Stimulated activated CD8-positive, alpha-beta memory T cell treated with anti-CD3 and anti-CD28 coated beads, Interleukin-2, amount 100 ng/mL, for 48 hours (primary cell): ENCODE measurements around the gene TYSND1.
"Not testable (repeated sequence)": the region's sequence is repeated elsewhere in the genome, so short reads cannot be mapped to it uniquely, and the experiment has no call there.

Source experiments
- DNase-seq, 2 donors: peaks; one replicate each; pipeline ENCODE4 v3.0.0-alpha.2; 2020; ENCODE audit warnings: low read depth in 2 of 2

Gene TYSND1

DNA sequence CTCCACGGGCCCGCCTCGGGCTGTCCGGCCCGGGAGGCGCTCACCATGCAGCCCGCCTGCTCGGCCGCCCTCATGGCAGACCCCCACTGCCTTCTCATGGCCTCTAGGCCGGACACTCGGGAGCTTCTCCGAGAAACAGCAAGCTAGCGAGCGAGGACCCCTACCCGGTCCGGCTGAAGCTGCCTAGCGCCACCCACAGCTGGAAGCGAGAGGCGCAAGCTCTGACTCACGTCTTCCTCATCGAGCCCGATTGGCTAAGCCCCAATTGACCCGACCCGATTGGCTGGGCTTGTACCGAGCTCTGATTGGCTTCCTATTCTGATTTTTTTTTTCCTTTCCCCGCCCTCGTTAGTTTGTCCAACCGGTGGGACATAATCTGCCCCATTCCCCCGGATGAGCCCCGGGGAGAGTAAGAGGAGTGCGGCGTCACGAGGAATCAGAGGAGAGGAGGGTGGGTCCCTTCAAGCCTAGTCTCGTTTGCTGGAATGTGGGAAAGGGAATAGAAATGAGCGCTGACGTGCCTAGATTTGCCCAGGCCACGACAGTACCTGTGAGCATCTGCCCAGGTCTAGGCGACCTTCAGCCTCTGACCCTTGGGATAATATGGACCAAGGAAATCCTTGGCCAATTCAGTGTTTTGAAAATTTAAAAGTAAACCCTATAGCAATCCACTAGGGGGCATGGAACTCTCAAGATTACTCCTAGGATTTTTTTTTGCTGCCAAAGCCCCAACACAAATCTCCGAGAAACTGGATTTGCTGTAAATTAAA, at the start of gene TYSND1:
TSS of gene TYSND1 (minus strand) at position 212 of the 770 bp plus-strand sequence. CDS start at position 98, 114 bp downstream.
- DNase-seq, result peak; percentile 85 to 88

DNA sequence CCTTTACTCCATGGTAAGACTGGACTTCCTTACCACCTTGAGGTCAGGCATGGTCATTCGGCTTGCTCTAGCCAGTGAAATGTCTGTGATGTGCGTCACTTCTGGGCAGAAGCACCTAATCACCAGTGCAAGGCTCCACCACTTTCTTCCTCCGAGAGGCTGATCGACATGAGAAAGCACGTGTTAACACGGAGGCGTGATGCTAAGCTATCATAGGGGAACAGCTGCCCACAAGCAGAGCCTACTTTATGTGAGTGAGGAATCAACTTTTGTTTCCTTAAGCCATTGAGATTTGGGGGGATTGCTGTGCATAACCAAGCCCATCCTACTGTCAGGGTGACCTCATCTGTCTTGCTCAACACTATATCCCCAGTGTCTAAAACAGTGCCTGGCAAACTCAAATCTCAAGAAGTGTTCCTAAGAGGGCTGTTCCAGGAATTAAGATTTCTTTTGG, 46.9 kb upstream of the TYSND1 start:
- no peak for DNase-seq

DNA sequence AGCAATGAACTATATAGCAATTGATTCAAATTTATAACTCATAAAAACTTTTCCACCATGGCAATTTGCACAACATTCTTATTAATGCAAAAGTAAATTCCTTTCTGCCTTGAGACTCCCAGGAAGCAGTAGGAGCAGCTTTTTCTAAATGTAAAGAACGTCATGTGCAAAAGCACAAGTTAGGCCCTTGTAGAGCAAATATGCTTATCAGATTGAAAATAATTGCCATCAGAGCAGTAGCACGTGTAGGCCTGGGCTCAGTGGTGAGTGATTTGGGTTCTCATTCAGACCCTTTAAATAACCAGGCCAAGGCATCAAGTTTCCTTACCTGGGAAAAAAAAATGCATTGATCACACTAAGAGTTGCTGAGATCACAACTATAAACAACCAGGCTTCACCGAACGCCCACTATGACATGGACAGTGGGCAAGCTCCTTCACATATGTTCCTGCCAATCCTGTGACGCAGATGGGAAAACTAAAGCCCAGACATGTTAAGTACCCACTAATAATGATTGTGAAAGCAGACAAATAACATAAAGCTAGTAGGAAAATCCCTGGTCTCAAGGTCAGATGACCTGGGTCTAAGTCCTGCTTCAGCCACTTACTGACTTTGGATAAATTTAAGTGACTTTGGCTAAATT, 45.9 kb upstream of the TYSND1 start:
- DNase-seq, result no peak

GRCh38 chr10:70191972-70192305, 45.4 kb upstream of the TYSND1 start:
- DNase-seq, result no peak

DNA sequence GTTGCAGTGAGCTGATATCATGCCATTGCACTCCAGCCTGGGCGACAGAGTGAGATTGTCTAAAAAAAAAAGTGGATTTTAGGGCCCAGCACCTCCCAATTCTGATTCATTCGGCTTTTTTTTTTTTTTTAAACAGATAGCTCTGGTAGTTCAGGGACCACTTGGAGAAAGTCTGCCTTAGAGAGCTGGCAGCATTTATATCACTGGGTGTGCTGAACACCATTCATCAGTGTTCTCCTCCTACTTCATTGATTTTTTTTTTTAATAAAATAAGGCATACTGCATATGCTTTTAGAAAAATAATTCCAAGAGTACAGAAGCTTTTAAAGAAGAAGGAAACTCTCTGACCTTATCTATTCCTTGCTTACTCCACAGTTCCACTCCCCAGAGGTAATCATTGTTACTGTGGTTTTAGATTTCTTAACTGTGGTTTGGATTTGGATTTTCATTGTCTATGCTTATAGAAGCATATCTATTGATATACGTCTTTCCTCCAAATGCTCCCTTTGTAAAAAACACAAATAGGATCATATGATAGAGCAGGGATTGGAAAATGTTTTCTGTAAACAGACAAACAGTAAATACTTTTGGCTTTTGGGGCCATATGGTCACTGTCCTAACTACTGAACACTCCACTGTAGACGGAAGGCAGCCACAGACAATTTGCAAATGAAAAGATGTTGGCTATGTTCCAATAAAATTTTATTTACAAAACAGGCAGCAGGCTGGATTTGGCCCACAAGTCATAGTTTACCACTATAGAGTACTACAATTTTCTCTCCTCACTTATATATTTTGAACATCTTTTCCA, 44.9 kb upstream of the TYSND1 start:
- no peak for DNase-seq

DNA sequence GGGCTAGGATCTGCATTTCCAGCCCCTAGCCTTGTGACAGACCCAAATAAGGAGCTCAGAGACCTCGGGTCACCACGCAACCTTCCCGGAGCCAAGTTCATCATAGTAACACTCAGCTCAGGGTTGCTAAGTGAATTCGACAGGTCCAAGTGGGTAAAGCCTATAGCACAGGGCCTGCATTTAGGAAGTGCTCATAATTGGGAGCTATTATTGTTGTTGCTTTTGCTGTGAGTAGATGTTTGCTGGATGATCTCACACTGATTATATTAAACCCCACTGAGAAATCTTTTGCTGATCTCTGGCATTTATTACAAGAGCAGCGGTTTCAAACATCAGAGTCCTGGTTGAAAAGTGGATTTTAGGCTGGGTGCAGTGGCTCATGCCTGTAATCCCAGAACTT, 44.1 kb upstream of the TYSND1 start:
- DNase-seq, result no peak

DNA sequence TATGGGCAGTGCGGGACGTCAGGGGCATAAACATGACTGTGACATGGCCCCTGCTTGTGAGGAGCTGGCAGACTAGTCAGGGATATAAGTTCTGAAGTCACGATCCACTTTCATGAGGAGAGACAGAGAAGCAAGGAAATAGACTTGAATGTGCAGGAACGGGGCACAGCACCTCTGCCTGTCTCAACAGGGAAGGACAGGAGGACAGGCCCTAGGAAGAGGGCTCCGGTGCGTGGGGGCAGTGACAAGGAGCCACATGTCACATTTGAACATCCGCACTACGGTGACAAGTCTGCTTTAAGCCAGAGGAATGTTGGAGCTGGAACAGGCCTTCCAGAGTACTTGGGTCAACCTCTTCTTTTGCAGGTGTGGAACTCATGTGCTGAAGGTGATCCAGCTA, 43.6 kb upstream of the TYSND1 start:
- no peak for DNase-seq

DNA sequence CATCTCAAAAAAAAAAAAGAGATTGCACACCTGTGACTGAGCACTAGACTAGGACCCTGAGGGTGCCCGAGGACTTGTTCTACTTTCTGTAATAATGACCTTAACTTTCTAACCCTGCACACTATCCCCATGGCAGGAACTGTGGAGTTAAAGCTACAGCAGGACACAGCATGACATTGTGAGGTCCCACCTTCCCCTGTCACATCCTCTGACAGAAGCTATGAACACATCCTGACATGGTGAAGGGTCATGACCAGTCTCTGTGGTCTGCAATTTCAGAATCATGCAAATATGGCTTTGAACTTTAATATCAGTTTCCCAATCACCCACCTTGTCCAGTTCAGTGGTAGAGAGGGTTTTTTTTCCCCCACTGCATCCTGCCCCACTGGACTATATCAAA, 42.3 kb upstream of the TYSND1 start:
- DNase-seq, result no peak

GRCh38 chr10:70186571-70186970, 40.1 kb upstream of the TYSND1 start:
- no peak for DNase-seq

- no peak for DNase-seq
Observed at GRCh38 chr10:70186090-70186489, 39.6 kb upstream of the TYSND1 start.

DNA sequence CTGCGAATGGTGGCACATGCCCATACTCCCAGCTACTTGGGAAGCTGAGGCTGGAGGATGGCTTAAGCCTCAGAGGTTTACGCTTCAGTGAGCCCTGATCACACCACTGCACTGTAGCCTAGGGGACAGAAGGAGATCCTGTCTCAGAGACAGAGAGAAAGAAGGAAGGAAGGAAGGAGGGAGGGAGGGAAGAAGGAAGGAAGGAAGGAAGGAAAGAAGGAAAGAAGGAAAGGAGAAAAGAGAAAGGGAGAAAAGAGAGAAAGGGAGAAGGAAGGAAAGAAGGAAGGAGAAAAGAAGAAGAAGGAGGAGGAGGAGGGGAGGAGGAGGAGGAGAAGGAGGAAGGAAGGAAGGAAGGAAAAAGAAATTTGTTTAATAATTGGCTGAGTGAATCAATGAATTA, 36.8 kb upstream of the TYSND1 start:
- DNase-seq, result no peak

DNA sequence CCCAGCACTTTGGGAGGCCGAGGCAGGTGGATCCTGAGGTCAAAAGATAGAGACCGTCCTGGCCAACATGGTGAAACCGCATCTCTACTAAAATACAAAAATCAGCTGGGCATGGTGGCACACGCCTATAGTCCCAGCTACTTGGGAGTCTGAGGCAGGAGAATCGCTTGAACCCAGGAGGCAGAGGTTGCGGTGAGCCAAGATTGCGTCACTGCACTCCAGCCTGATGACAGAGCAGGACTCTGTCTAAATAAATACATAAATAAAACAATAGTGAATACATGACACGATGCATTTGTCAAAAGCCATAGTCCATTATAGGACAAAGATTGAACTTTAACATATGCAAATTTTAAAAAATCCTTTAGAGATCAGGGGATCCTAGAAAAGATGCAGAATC, 32.7 kb upstream of the TYSND1 start:
- not testable (repeated sequence) for DNase-seq

DNA sequence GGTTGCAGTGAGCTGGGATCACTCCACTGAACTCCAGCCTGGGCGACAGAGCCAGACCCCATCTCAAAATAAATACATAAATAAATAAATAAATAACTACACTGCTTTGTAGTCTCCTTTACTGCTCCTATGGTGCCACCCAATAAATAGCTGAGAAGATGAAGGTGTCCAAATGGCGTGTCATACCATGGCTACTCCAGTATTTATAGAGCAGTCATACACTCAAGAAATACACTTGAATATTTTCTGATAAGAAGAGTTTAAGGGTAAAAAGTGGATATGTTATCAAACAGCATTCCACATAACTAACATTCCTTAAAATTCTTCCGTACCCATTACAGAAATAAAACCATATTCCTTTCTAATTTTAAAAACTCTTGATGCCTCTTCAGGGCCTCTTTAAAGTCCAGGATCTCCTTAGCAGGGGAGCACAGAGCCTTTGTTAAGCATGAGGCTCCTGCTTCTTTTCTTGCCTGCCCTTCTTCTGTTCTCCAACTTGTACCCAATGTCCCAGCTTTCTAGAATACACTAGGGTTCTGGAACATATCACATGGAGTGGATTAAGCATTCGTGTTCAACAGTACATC, 31.7 kb upstream of the TYSND1 start:
- DNase-seq, result no peak

DNA sequence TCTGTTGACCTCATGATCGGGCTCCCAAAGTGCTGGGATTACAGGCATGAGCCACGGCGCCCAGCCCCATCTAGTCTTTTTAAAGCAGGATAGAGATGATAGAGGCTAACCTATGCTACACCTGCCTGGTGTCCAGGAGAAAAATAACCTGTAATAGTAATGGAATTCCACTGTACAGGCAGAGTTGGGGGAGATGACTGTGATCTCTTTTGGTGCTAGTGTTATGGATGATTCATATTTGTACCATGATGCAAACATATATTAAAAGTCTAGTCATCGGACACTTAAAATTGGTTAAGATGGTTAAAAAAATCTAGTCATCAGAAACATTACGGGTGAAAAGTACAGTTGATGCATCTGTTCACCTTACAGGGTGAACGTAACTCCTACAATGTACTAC, 29.9 kb upstream of the TYSND1 start:
- DNase-seq, result no peak

- DNase-seq, result no peak
Observed at GRCh38 chr10:70175516-70175915, 29.0 kb upstream of the TYSND1 start.

DNA sequence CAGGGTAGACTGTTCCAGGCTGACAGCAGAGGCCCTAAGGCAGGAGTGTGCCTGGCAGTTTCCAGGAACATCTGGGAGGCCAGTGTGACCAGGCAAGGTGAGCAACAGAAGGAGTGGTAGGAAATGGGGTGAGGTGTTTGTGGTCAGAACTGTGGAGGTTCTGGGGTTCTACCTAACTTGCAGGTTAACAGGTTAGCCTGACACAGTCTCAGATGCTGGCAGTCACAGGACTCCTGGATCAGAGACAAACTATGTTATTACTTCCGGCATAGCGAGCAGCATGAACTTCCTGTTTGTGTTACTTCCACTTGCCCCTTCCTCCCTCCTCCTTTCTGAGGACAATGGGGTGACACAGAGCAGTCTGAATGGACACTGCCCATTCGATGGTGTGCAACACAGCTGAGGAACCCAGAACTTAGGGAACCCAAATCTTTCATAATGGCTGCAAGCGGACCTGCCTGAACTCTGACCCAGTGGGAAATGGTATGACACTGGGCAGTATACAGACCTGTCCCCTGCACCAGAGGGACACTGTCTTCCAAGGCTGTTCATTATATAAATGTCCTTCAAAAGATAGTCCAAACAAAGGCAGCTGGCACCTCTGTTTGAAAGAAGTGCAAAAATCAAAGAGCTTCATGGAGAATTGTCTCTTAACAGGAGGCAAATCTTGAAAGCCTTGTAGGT, 27.7 kb upstream of the TYSND1 start:
- DNase-seq, result no peak

DNA sequence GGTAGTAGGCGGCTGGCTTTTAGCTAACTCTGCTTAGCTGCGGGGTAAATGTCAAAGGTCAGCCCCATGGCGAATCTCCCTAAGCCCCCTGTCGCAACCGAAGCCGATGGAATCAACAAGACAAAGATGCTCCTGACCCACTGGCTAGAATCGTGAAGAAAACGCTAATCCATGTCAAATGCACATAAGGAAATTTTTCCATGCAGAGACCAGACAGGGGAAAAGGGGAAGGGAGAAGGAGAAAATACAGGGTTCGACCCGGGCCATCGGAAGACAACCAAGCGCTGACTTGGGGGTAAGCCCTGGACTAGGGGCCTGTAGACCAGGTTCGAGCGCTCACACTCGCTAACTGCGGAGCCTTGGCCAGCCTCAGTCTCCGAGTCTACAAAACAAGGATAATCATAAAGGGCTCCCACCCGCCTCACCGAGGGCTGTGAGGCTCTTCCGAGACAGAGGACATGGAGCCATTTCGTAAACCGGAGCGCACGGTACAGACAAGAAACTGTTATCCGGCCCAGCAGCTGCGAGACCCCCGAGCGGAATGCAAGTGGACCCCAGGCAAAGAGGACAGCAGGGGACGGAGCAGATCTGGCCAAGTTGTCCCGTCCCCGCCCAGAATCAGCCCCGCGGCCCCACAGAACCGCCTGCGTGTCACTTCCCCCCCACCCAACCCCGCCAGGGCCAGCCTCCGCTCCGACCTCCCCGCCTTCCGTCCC, 23.3 kb upstream of the TYSND1 start:
- DNase-seq, result no peak

GRCh38 chr10:70169011-70169410, 22.5 kb upstream of the TYSND1 start:
- no peak for DNase-seq

DNA sequence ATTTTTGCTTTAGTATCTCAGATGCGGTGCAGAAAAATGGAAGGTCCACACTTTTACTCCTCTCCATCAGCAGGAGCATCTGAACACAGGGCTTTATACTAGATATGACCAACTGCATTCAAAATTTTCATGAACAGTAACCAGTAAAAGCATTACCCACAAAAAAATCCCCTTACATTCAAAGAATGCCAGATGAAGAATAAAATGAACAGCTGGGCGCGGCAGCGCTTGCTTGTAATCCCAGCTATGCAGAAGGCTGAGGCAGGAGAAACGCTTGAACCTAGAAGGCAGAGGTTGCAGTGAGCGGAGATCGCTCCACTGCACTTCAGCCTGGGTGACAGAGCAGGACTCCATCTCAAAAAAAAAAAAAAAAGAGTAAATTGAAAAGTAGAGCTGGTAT, 20.7 kb upstream of the TYSND1 start:
- no peak for DNase-seq

- DNase-seq, result no peak
Observed at GRCh38 chr10:70166394-70166793, 19.9 kb upstream of the TYSND1 start.

GRCh38 chr10:70164163-70164562, 17.7 kb upstream of the TYSND1 start:
- DNase-seq, result no peak
